WTC11 (cell line): Measurements from ENCODE around the gene GNAL. TPM values are rescaled to one million over a fixed set of nuclear protein-coding genes. Genes with fewer than 3 reads are reported as not detected.

Experiments used
- ATAC-seq: fragments of 200-7000 bp; cut with Tn5 transposase; 2 replicates; pipeline ENCODE4 v1.10.0; 2021; ENCODE audit warnings: mild to moderate bottlenecking, moderate library complexity
- CTCF ChIA-PET: fragments of 300-600 bp; sonication (Branson Sonifier 250); formaldehyde crosslinking; loops from one replicate; lab custom pipeline; 2021; ENCODE audit warnings: antibody characterized with exemption; lab: Charles Lee
- POLR2A ChIA-PET: fragments of 350-600 bp; sonication (Branson Sonifier 250); formaldehyde crosslinking; loops from one replicate; lab custom pipeline; 2021; ENCODE audit warnings: antibody characterized with exemption; lab: Charles Lee
- DNase-seq: peaks from one replicate; pipeline ENCODE4 v3.0.0; 2021; ENCODE audit warnings: low spot score
- H3K27ac Mint-ChIP-seq: 2 replicates; pipeline ENCODE4 v1.8.0; 2021; ENCODE audit warnings: mixed read lengths
- H3K27me3 Mint-ChIP-seq: 2 replicates; pipeline ENCODE4 v1.8.0; 2021; ENCODE audit warnings: low read depth, mild to moderate bottlenecking, moderate library complexity, mixed read lengths
- H3K36me3 Mint-ChIP-seq: 2 replicates; pipeline ENCODE4 v1.8.0; 2021; ENCODE audit warnings: mixed read lengths
- H3K4me1 Mint-ChIP-seq: 2 replicates; pipeline ENCODE4 v1.8.0; 2022; ENCODE audit warnings: mixed read lengths
- H3K4me3 Mint-ChIP-seq: 2 replicates; pipeline ENCODE4 v1.8.0; 2021; ENCODE audit warnings: mild to moderate bottlenecking, moderate library complexity, mixed read lengths
- H3K9me3 Mint-ChIP-seq: 2 replicates; pipeline ENCODE4 v1.8.0; 2021; ENCODE audit warnings: mixed read lengths
- ATF1 ChIP-seq: sonication (generic); formaldehyde crosslinking; IDR thresholded peaks from 2 replicates; pipeline ENCODE4 v1.8.1; 2023; ENCODE audit warnings: mild to moderate bottlenecking, moderate library complexity, missing genetic modification reagents
- CREB1 ChIP-seq: sonication (generic); formaldehyde crosslinking; IDR thresholded peaks from 2 replicates; pipeline ENCODE4 v1.8.0; 2023; ENCODE audit warnings: mild to moderate bottlenecking, missing genetic modification reagents
- EMX1 ChIP-seq: fragments of 250-450 bp; sonication (Bioruptor Pico); IDR thresholded peaks from 2 replicates; pipeline ENCODE4 v1.8.0; 2021; ENCODE audit warnings: mild to moderate bottlenecking
- GTF2I ChIP-seq: fragments of 250-450 bp; sonication (Bioruptor Pico); conservative IDR thresholded peaks from 2 replicates; pipeline ENCODE4 v1.4.0; 2021; ENCODE audit warnings: mild to moderate bottlenecking
- HMGA2 ChIP-seq: fragments of 250-450 bp; sonication (Bioruptor Pico); IDR thresholded peaks from 2 replicates; pipeline ENCODE4 v1.4.0; 2021; ENCODE audit warnings: mild to moderate bottlenecking, moderate library complexity
- KAT7 ChIP-seq: sonication (generic); formaldehyde crosslinking; IDR thresholded peaks from 2 replicates; pipeline ENCODE4 v1.8.1; 2023; ENCODE audit warnings: missing genetic modification reagents, mild to moderate bottlenecking, borderline replicate concordance
- MXD4 ChIP-seq: fragments of 250-450 bp; sonication (Bioruptor Pico); IDR thresholded peaks from 2 replicates; pipeline ENCODE4 v1.8.0; 2021; ENCODE audit warnings: mild to moderate bottlenecking, moderate library complexity, borderline replicate concordance
- MYBL2 ChIP-seq: sonication (generic); formaldehyde crosslinking; IDR thresholded peaks from 2 replicates; pipeline ENCODE4 v1.8.1; 2023; ENCODE audit warnings: mild to moderate bottlenecking, moderate library complexity, missing genetic modification reagents
- NFYB ChIP-seq: sonication (generic); formaldehyde crosslinking; conservative IDR thresholded peaks from 2 replicates; pipeline ENCODE4 v1.8.0; 2022; ENCODE audit warnings: low read depth, missing genetic modification reagents
- NR2C2 ChIP-seq: sonication (generic); formaldehyde crosslinking; IDR thresholded peaks from 2 replicates; pipeline ENCODE4 v1.8.0; 2022; ENCODE audit warnings: mild to moderate bottlenecking, missing genetic modification reagents
- PRRX2 ChIP-seq: fragments of 250-450 bp; sonication (Bioruptor Pico); IDR thresholded peaks from 2 replicates; pipeline ENCODE4 v1.8.0; 2021; ENCODE audit warnings: mild to moderate bottlenecking
- SMAD3 ChIP-seq: sonication (generic); formaldehyde crosslinking; IDR thresholded peaks from 2 replicates; pipeline ENCODE4 v1.8.0; 2022; ENCODE audit warnings: missing genetic modification reagents, mild to moderate bottlenecking, borderline replicate concordance
- ZNF416 ChIP-seq: fragments of 250-450 bp; sonication (Bioruptor Pico); IDR thresholded peaks from 2 replicates; pipeline ENCODE4 v1.9.0; 2021; ENCODE audit warnings: mild to moderate bottlenecking, inconsistent platforms
- ZNF423 ChIP-seq: fragments of 250-450 bp; sonication (Bioruptor Pico); IDR thresholded peaks from 2 replicates; pipeline ENCODE4 v2.1.2; 2022; ENCODE audit warnings: mild to moderate bottlenecking, moderate library complexity
- ZNF671 ChIP-seq: fragments of 250-450 bp; sonication (Bioruptor Pico); IDR thresholded peaks from 2 replicates; pipeline ENCODE4 v1.8.0; 2021; ENCODE audit warnings: mild to moderate bottlenecking
- total RNA-seq: library from RNA; stranded (reverse); gene quantifications from 3 replicates; pipeline ENCODE4 v1.2.3, GENCODE V29; 2021
- TF ChIP-seq, protein P1 (sequence below): sonication (generic); formaldehyde crosslinking; IDR thresholded peaks from 2 replicates; pipeline ENCODE4 v1.8.1; 2023; ENCODE audit warnings: mild to moderate bottlenecking, missing genetic modification reagents
- TF ChIP-seq, protein P2 (sequence below): sonication (generic); formaldehyde crosslinking; IDR thresholded peaks from 2 replicates; pipeline ENCODE4 v1.8.0; 2023; ENCODE audit warnings: missing genetic modification reagents, mild to moderate bottlenecking, borderline replicate concordance
- TF ChIP-seq, protein P3 (sequence below): sonication (generic); formaldehyde crosslinking; IDR thresholded peaks from 2 replicates; pipeline ENCODE4 v1.8.1; 2022; ENCODE audit warnings: mild to moderate bottlenecking, missing genetic modification reagents, moderate library complexity, borderline replicate concordance
- TF ChIP-seq, protein P4 (sequence below): sonication (generic); formaldehyde crosslinking; IDR thresholded peaks from 2 replicates; pipeline ENCODE4 v1.8.1; 2022; ENCODE audit warnings: low read depth, mild to moderate bottlenecking, moderate library complexity, missing genetic modification reagents, borderline replicate concordance
- TF ChIP-seq, protein P5 (sequence below): fragments of 250-450 bp; sonication (Bioruptor Pico); IDR thresholded peaks from 2 replicates; pipeline ENCODE4 v2.1.2; 2022; ENCODE audit warnings: mild to moderate bottlenecking, moderate library complexity

Gene GNAL
- total RNA-seq, 1 experiment from 2014 or later, result 22.3 TPM

DNA sequence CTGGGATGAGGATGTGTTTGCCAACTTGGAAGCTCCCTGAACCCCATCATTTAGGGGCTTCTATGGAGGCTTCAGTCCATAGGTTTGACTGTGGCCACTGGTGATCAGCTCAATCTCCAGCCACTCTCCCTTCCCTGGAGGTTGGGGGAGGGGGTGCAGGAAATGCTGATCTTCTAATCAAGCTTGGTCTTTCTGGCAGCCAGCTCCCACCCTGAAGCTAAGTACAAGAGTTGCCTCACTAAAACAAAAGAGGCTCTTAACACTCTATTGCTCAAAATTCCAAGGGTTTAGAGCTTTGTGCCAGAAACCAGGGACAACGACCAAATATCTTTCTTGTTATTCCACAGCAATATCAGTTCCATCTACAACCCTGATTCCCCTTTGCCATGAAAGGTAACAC lies 238.4 kb downstream of the GNAL start:
- ATAC-seq (no peak), DNase-seq (no peak)
- H3K4me1 Mint-ChIP-seq, result 0 out of 2 replicates have a peak, but pooled peaks cover 2% of the 10 kb centered on the region
- TF ChIP-seq GTF2I (no peak), ATF1 (CRISPR knock-in tag) (no peak), CREB1 (CRISPR knock-in tag) (no peak), NFYB (CRISPR knock-in tag) (no peak), EMX1 (CRISPR knock-in tag) (no peak), MXD4 (no peak), NR2C2 (CRISPR knock-in tag) (no peak), ZNF416 (CRISPR knock-in tag) (no peak)
- TF ChIP-seq, protein P1, sequence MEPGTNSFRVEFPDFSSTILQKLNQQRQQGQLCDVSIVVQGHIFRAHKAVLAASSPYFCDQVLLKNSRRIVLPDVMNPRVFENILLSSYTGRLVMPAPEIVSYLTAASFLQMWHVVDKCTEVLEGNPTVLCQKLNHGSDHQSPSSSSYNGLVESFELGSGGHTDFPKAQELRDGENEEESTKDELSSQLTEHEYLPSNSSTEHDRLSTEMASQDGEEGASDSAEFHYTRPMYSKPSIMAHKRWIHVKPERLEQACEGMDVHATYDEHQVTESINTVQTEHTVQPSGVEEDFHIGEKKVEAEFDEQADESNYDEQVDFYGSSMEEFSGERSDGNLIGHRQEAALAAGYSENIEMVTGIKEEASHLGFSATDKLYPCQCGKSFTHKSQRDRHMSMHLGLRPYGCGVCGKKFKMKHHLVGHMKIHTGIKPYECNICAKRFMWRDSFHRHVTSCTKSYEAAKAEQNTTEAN (CRISPR knock-in tag), result no peak
- TF ChIP-seq, protein P2, sequence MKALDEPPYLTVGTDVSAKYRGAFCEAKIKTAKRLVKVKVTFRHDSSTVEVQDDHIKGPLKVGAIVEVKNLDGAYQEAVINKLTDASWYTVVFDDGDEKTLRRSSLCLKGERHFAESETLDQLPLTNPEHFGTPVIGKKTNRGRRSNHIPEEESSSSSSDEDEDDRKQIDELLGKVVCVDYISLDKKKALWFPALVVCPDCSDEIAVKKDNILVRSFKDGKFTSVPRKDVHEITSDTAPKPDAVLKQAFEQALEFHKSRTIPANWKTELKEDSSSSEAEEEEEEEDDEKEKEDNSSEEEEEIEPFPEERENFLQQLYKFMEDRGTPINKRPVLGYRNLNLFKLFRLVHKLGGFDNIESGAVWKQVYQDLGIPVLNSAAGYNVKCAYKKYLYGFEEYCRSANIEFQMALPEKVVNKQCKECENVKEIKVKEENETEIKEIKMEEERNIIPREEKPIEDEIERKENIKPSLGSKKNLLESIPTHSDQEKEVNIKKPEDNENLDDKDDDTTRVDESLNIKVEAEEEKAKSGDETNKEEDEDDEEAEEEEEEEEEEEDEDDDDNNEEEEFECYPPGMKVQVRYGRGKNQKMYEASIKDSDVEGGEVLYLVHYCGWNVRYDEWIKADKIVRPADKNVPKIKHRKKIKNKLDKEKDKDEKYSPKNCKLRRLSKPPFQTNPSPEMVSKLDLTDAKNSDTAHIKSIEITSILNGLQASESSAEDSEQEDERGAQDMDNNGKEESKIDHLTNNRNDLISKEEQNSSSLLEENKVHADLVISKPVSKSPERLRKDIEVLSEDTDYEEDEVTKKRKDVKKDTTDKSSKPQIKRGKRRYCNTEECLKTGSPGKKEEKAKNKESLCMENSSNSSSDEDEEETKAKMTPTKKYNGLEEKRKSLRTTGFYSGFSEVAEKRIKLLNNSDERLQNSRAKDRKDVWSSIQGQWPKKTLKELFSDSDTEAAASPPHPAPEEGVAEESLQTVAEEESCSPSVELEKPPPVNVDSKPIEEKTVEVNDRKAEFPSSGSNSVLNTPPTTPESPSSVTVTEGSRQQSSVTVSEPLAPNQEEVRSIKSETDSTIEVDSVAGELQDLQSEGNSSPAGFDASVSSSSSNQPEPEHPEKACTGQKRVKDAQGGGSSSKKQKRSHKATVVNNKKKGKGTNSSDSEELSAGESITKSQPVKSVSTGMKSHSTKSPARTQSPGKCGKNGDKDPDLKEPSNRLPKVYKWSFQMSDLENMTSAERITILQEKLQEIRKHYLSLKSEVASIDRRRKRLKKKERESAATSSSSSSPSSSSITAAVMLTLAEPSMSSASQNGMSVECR (CRISPR knock-in tag), result no peak
- TF ChIP-seq, protein P3, sequence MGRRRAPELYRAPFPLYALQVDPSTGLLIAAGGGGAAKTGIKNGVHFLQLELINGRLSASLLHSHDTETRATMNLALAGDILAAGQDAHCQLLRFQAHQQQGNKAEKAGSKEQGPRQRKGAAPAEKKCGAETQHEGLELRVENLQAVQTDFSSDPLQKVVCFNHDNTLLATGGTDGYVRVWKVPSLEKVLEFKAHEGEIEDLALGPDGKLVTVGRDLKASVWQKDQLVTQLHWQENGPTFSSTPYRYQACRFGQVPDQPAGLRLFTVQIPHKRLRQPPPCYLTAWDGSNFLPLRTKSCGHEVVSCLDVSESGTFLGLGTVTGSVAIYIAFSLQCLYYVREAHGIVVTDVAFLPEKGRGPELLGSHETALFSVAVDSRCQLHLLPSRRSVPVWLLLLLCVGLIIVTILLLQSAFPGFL, result no peak
- ChIA-PET CTCF (interaction anchor here (1.7 to 1.8 kb wide), 2 partner anchors 11 to 67 kb away, joined by 3 to 9 read pairs; no protein-coding TSS in a partner anchor), POLR2A (no interaction called here)
- no peak overlapping the region for H3K4me3 Mint-ChIP-seq
- H3K36me3 Mint-ChIP-seq, result peaks cover 4% of the 10 kb centered on the region; the same call in 1 of the 2 replicates
- peaks cover 3% of the 10 kb centered on the region; the same call in 1 of the 2 replicates for H3K27me3 Mint-ChIP-seq
- peaks cover 16% of the 10 kb centered on the region for H3K9me3 Mint-ChIP-seq
- H3K27ac Mint-ChIP-seq, result no peak overlapping the region

DNA sequence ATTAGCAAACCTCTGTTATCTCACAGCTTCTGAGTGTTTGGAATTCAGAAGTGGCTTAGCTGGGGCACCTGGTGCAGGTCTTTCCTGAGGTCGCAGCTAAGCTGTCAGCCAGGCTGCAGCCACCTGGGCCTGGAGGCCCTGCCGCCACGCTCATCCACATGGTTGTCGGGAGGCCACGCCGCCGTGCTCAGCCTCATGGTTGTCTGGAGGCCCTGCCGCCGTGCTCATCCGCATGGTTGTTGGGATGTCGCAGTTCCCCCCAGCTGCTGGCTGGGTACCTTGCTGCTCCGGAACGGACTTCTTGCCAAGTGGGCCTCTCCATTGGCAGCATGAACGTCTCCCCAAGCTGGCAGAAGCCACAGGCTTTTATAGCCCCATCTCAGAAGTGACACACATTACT lies 243.3 kb downstream of the GNAL start:
- Mint-ChIP-seq H3K4me1 (0 out of 2 replicates have a peak, but pooled peaks cover 2% of the 10 kb centered on the region), H3K27ac (no peak overlapping the region), H3K4me3 (no peak overlapping the region), H3K9me3 (no peaks in the 10 kb centered on the region), H3K36me3 (no peaks in the 10 kb centered on the region), H3K27me3 (no peaks in the 10 kb centered on the region)
- POLR2A ChIA-PET, result no interaction called here
- TF ChIP-seq HMGA2 (CRISPR knock-in tag) (no peak), ZNF423 (CRISPR knock-in tag) (no peak), ZNF671 (CRISPR knock-in tag) (no peak), SMAD3 (CRISPR knock-in tag) (no peak), PRRX2 (CRISPR knock-in tag) (no peak), ZNF416 (CRISPR knock-in tag) (no peak), MYBL2 (CRISPR knock-in tag) (no peak), KAT7 (no peak)
- TF ChIP-seq, protein P4, sequence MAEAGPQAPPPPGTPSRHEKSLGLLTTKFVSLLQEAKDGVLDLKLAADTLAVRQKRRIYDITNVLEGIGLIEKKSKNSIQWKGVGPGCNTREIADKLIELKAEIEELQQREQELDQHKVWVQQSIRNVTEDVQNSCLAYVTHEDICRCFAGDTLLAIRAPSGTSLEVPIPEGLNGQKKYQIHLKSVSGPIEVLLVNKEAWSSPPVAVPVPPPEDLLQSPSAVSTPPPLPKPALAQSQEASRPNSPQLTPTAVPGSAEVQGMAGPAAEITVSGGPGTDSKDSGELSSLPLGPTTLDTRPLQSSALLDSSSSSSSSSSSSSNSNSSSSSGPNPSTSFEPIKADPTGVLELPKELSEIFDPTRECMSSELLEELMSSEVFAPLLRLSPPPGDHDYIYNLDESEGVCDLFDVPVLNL, result no peak
- TF ChIP-seq, protein P5, sequence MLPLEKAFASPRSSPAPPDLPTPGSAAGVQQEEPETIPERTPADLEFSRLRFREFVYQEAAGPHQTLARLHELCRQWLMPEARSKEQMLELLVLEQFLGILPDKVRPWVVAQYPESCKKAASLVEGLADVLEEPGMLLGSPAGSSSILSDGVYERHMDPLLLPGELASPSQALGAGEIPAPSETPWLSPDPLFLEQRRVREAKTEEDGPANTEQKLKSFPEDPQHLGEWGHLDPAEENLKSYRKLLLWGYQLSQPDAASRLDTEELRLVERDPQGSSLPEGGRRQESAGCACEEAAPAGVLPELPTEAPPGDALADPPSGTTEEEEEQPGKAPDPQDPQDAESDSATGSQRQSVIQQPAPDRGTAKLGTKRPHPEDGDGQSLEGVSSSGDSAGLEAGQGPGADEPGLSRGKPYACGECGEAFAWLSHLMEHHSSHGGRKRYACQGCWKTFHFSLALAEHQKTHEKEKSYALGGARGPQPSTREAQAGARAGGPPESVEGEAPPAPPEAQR (CRISPR knock-in tag), result no peak
- DNase-seq (no peak), ATAC-seq (no peak)
- CTCF ChIA-PET, result interaction anchor here (1.5 to 1.7 kb wide), 2 partner anchors 63 to 107 kb away, joined by 8 to 9 read pairs; no protein-coding TSS in a partner anchor
